Measurements from ENCODE around the gene FKBP5.

GRCh38 chr6:35706468-35706867 lies 17.8 kb upstream of the FKBP5 start:
- TF ChIP-seq CTCF (conservative IDR thresholded peaks at IDR 0.05 in 1 of 2, IDR thresholded peaks at IDR 0.05 in 1 of 2; ENCODE audit: low read depth in 1 of 2, low read length in 2 of 2): no peak
- TF ChIP-seq EZH2 (IDR thresholded peaks at IDR 0.05; ENCODE audit: low read length, missing control alignments): no peak

All from fibroblast of lung (primary cell).